Heart right ventricle (tissue), 16 donors: ENCODE data around the gene NEMP2. TPM values are rescaled to one million over a fixed set of nuclear protein-coding genes. Genes with fewer than 3 reads are reported as not detected.
A peak's percentile ranks its signal among the peaks of the same experiment; 100 is the strongest.

ENCODE experiments used
- ATAC-seq, 8 donors: fragments of 200-7000 bp; cut with Tn5 transposase; one replicate each; pipeline ENCODE4 v1.9.1; 2020; ENCODE audit warnings: mild to moderate bottlenecking in 8 of 8, moderate library complexity in 8 of 8, moderate number of reproducible peaks in 1 of 8
- DNase-seq, 2 donors: peaks; one replicate each; pipeline ENCODE4 v3.0.0-alpha.2; 2020
- H3K27ac ChIP-seq, 10 donors: fragments of 200-600 bp; sonication (generic) in 2 of 10; one replicate each; pipeline versions ENCODE4 v1.5.0 to v1.8.0; 2020 to 2022; ENCODE audit warnings: mild to moderate bottlenecking in 3 of 10
- H3K27me3 ChIP-seq, 7 donors: fragments of 200-600 bp; one replicate each; pipeline ENCODE4 v1.8.0; 2021 to 2022; ENCODE audit warnings: mild to moderate bottlenecking in 2 of 7
- H3K36me3 ChIP-seq, 9 donors: fragments of 200-600 bp; sonication (generic) in 1 of 9; one replicate each; pipeline versions ENCODE4 v1.5.0 to v1.8.0; 2020 to 2022; ENCODE audit warnings: mild to moderate bottlenecking in 2 of 9
- H3K4me1 ChIP-seq, 9 donors: fragments of 200-600 bp; sonication (generic) in 1 of 9; one replicate each; pipeline versions ENCODE4 v1.5.0 to v1.8.0; 2020 to 2022; ENCODE audit warnings: mild to moderate bottlenecking in 4 of 9
- H3K4me3 ChIP-seq, 10 donors: fragments of 200-600 bp; sonication (generic) in 2 of 10; one replicate each; pipeline versions ENCODE4 v1.5.0 to v1.8.0; 2020 to 2022; ENCODE audit warnings: mild to moderate bottlenecking in 7 of 10, moderate library complexity in 2 of 10
- H3K9me3 ChIP-seq, 11 donors: fragments of 200-600 bp in 10 of 11; sonication (generic) in 2 of 11; one replicate each; pipeline versions ENCODE4 v1.5.0 to v1.8.0; 2013 to 2022; ENCODE audit warnings: mild to moderate bottlenecking in 2 of 11, control low read depth in 1 of 11, moderate library complexity in 1 of 11
- CTCF ChIP-seq, 9 donors: fragments of 200-600 bp; sonication (generic) in 2 of 9; IDR thresholded peaks; one replicate each; pipeline versions ENCODE4 v1.5.0 to v1.8.0; 2021 to 2022; ENCODE audit warnings: antibody characterized with exemption in 9 of 9, mild to moderate bottlenecking in 5 of 9, moderate library complexity in 1 of 9
- WGBS, 2 donors: extraction: QIAGEN DNeasy Blood & Tissue Kit; methylation state at CpG; one replicate each; pipeline ENCODE4 v1.1.7; 2013; ENCODE audit warnings: inconsistent platforms in 1 of 2; 5-methylcytosine and 5-hydroxymethylcytosine counted together
- intact Hi-C, 10 donors: fragments of 100-400 bp; cut with DNase I; formaldehyde crosslinking; loops; one replicate each; pipeline versions ENCODE4 v1.11.1 to v1.14.2; 2022
- polyA plus RNA-seq, 2 donors: library from polyadenylated mRNA; stranded (reverse); fragments of 200-250 nt; gene quantifications; one replicate each; pipeline ENCODE4 v1.2.3, GENCODE V29; 2013
- total RNA-seq, 10 donors: library from RNA; stranded (reverse); fragmentation: NEBNext Ultra II Directional in 3 of 10; extraction: Animal tissue kit (Norgen Biotek cat#: 25700) in 3 of 10; gene quantifications; one replicate each; pipeline versions ENCODE4 v1.2.1 to v1.2.4, GENCODE V29; 2021 to 2023
- donor health status: Arrhythmogenic right ventricular cardiomyopathy.
- donor health status: ischemic (EF 13 %, LVEDD 7.1; RV severe dilation, severe dysfunction).
- donor health status: healthy with polysubstance abuse.
- donor health status: DM: no; HTN: yes; CAD: no.
- donor health status: DM: no; HTN: no; CAD: no.
- donor health status: ischemic (EF 25% LVEDD 6.9; RV normal size, moderate dysfunction).
- donor health status: ischemic (EF 25% LVEDD 5.7; RV mildly dilated, moderate dysfunction).
- donor health status: healthy.
- donor health status: DM: yes; HTN: yes; CAD: no.
- donor health status: Ischemic cardiomyopathy.
- donor health status: ischemic (EF 35%, LVEDD 5.7; RV mildly dilated, moderate dysfunction).
- donor health status: nonischemic (EF 11% LVEDD 7.7; RV severe dilation, severe dysfunction).
- donor health status: DM: yes; HTN: yes; CAD: no.
- donor health status: PGD.
- donor health status: ischemic (EF 29% LVEDD 5.4; RV normal size, mild dysfunction).
- donor health status: nonischemic (EF 23%, LVEDD 6.1; RV moderate dilation, normal function).

NEMP2 gene
- total and polyA plus RNA-seq, 12 donors, result 0.51 to 4.7 (median 2.6) TPM

GRCh38 chr2:190459881-190460280 lies 74.6 kb downstream of the NEMP2 start:
- H3K36me3 ChIP-seq, result peaks cover 0 to 11% (median 0%) of the 10 kb centered on the region in 9 donors
- no peaks in the 10 kb centered on the region for H3K9me3 ChIP-seq
- WGBS, 2 donors, result 47 to 68% methylated on average over 1 of the region's 1 CpG
- H3K4me3 ChIP-seq, result no peak overlapping the region
- H3K4me1 ChIP-seq, result peaks cover 0 to 21% (median 14%) of the 10 kb centered on the region in 9 donors
- ATAC-seq, result peak in 7 of 8 donors; percentile 49 to 89 (median 75)
- intact Hi-C loops, result loop anchor here in 3 of 10 donors (1.0 to 10.0 kb wide), 2 partner anchors 17 to 45 kb away; no protein-coding TSS in a partner anchor
- H3K27me3 ChIP-seq, result no peaks in the 10 kb centered on the region
- H3K27ac ChIP-seq, result peak overlapping the region in 1 of 10 donors; percentile 40
- no peak for TF ChIP-seq CTCF (IDR thresholded peaks at IDR 0.05)
- no peak for DNase-seq

DNA sequence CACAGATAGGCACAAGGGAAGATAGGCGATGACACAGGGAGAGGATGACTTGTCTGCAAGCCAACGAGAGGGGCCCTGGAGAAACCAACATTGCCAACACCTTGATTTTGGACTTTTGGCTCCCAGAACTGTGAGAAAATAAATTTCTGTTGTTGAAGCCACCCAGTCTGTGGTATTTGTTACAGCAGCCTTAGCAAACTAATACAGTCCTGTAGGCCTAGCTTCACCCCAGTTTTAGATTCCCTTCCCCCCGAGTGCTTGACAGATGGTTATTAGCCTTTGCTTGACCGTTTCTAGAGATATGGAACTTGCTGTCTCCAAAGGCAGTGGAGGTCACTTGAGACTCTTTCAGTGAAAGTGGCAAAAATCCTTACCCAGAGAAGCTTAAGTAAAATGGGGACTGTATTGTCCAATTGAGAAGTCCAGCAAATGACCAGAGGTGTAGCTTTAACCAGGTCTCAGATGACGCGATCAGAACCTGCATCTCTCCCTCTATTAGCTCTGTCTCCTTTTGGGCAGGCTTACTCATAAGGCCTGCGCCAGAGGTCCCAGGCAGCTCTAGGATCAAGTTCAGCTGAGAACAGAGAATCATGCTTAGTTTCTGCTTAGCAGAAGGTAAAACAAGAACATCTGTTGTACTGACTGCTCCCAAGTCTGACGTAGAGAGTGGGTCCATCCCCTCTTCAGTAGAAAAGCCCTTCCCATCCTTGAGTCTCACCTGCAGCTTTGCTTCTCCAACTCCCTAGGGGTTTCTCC lies 76.0 kb downstream of the NEMP2 start:
- DNase-seq (no peak), ATAC-seq (no peak)
- Histone ChIP-seq H3K27me3 (no peaks in the 10 kb centered on the region), H3K36me3 (peaks cover 0 to 11% (median 0%) of the 10 kb centered on the region in 9 donors), H3K4me3 (no peak overlapping the region), H3K9me3 (no peaks in the 10 kb centered on the region), H3K27ac (no peak overlapping the region), H3K4me1 (peaks cover 0 to 20% (median 14%) of the 10 kb centered on the region in 9 donors)
- TF ChIP-seq CTCF (IDR thresholded peaks at IDR 0.05), result no peak
- 90 to 93% methylated on average over 8 of the region's 8 CpGs for WGBS, 2 donors
- intact Hi-C loops, result no loop called here

DNA sequence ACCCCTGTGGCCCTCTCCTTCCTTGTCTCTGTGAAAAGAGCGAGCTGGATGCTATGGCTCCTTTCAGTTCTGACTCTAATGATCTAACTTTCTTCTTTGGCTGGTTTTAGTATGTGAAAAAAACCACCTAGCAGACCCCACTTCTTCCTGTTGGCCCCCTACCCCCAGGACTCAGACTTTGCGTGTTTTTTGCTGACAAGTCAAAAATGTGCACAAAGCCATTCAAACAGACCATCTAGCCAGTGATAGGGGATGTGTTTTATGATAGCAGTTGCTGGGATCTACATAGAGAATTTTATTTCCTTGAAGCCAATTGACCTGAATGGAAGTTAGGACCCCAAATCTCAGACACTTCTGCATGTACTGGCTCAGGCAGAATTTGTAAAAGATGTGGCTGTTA lies 77.3 kb downstream of the NEMP2 start:
- no peaks in the 10 kb centered on the region for H3K9me3 ChIP-seq
- TF ChIP-seq CTCF (IDR thresholded peaks at IDR 0.05), result no peak
- 95 to 97% methylated on average over 2 of the region's 2 CpGs for WGBS, 2 donors
- no peaks in the 10 kb centered on the region for H3K27me3 ChIP-seq
- peaks cover 0 to 11% (median 0%) of the 10 kb centered on the region in 9 donors for H3K36me3 ChIP-seq
- no peak overlapping the region for H3K27ac ChIP-seq
- intact Hi-C loops, result no loop called here
- H3K4me3 ChIP-seq, result no peak overlapping the region
- DNase-seq (no peak), ATAC-seq (no peak)
- H3K4me1 ChIP-seq, result peaks cover 0 to 20% (median 15%) of the 10 kb centered on the region in 9 donors

DNA sequence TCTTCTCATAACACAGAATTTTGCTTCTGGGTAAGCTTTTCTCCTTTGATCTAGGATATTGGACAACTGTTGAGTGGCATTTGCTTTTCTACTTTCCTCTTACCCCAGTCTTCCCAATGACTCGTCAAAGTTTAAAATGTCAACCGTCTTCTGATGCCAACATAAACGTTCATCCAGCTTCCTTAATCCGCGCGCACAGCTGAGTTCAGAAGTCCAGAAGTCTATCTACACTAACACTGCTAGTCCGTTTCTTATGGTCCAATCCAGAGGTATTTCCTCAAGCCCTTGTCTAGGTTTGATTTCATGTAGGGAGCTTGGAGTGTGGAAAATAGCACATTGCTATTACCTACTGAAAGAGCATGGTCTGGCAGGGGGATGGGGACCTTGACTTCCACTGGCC lies 77.7 kb downstream of the NEMP2 start:
- DNase-seq (no peak), ATAC-seq (no peak)
- WGBS, 2 donors, result 84 to 87% methylated on average over 7 of the region's 7 CpGs
- Histone ChIP-seq H3K36me3 (peaks cover 0 to 11% (median 0%) of the 10 kb centered on the region in 9 donors), H3K27ac (no peak overlapping the region), H3K27me3 (no peaks in the 10 kb centered on the region), H3K4me3 (no peak overlapping the region), H3K9me3 (no peaks in the 10 kb centered on the region), H3K4me1 (peaks cover 0 to 20% (median 15%) of the 10 kb centered on the region in 9 donors)
- TF ChIP-seq CTCF (IDR thresholded peaks at IDR 0.05), result no peak
- intact Hi-C loops, result no loop called here
